HCT116 (cell line): ENCODE data around the gene GPALPP1. TPM values are rescaled to one million over a fixed set of nuclear protein-coding genes. Genes with fewer than 3 reads are reported as not detected.

ENCODE experiments used
- ATAC-seq: fragments of 200-7000 bp; cut with Tn5 transposase; 2 replicates; pipeline ENCODE4 v1.9.1; 2020; ENCODE audit warnings: mild to moderate bottlenecking, moderate library complexity
- BruUV-seq: library from RNA; stranded (reverse); fragments of 400-500 nt; replicated peaks from 2 replicates; lab custom pipeline; 2021; lab: Mats Ljungman, UMichigan
- CTCF ChIA-PET: fragments of 300-600 bp; sonication (Branson Sonifier 250); formaldehyde crosslinking; loops from one replicate; lab custom pipeline; 2021; ENCODE audit warnings: antibody characterized with exemption; lab: Charles Lee
- POLR2A ChIA-PET: fragments of 300-600, 350-600 bp; sonication (Branson Sonifier 250); formaldehyde crosslinking; loops from one replicate; lab custom pipeline; 2021; ENCODE audit warnings: antibody characterized with exemption; lab: Charles Lee
- RAD21 ChIA-PET, 2 experiments: fragments of 300-600 bp; sonication (Branson Sonifier 250); formaldehyde crosslinking; loops; one replicate each; lab custom pipeline; 2023; ENCODE audit warnings: low total read pairs in 2 of 2; ENCODE audit not compliant: uncharacterized antibody in 2 of 2, unreplicated experiment in 2 of 2, low non-redundant PET in 1 of 2; lab: Charles Lee
- DNase-seq: peaks from one replicate; pipeline ENCODE4 v3.0.0-alpha.2; 2010; ENCODE audit warnings: low read depth, low spot score
- H2AFZ ChIP-seq: fragments of 200-600 bp; shearing (Covaris generic), sonication (generic); 2 replicates; pipeline ENCODE4 v1.6.1; 2017; ENCODE audit warnings: low read depth, mixed run types, mixed read lengths, antibody characterized with exemption, low read length; ENCODE audit not compliant: poor library complexity, severe bottlenecking
- H3K27ac ChIP-seq: 2 replicates; pipeline ENCODE4 v1.5.1; 2012; ENCODE audit warnings: low read depth, low read length
- H3K27me3 ChIP-seq: fragments of 200-600 bp; sonication (generic); 2 replicates; pipeline ENCODE4 v1.6.1; 2016; ENCODE audit warnings: mixed run types, low read length, mixed read lengths; ENCODE audit not compliant: insufficient read depth
- H3K36me3 ChIP-seq, 2 experiments: fragments of 200-500 bp in 1 of 2; fragments of 200-600 bp in 1 of 2; sonication (Bioruptor generic) in 1 of 2; sonication (generic) in 1 of 2; 2 replicates each; pipeline versions ENCODE4 v1.5.1 to v1.6.1; 2014 to 2016; ENCODE audit warnings: low read length in 2 of 2, inconsistent platforms in 1 of 2, mixed read lengths in 1 of 2, mixed run types in 1 of 2; ENCODE audit not compliant: insufficient read depth in 2 of 2, control insufficient read depth in 1 of 2
- H3K4me1 ChIP-seq, 2 experiments: fragments of 200-600 bp in 1 of 2; sonication (generic) in 1 of 2; 2 replicates each; pipeline versions ENCODE4 v1.5.1 to v1.6.1; 2012 to 2017; ENCODE audit warnings: low read length in 2 of 2, inconsistent platforms in 1 of 2, mild to moderate bottlenecking in 1 of 2, mixed read lengths in 1 of 2, mixed run types in 1 of 2, moderate library complexity in 1 of 2; ENCODE audit not compliant: insufficient read depth in 2 of 2, control insufficient read depth in 1 of 2
- H3K4me2 ChIP-seq: fragments of 200-600 bp; sonication (generic); 2 replicates; pipeline ENCODE4 v1.6.1; 2017; ENCODE audit warnings: mixed run types, low read length, mixed read lengths
- H3K4me3 ChIP-seq, 2 experiments: fragments of 200-600 bp in 1 of 2; sonication (generic) in 1 of 2; replicated peaks in 1 of 2; 2 replicates each; pipeline ENCODE4 v1.5.1; 2011 to 2016; ENCODE audit warnings: low read length in 2 of 2, control low read depth in 1 of 2, low read depth in 1 of 2, mild to moderate bottlenecking in 1 of 2, mixed read lengths in 1 of 2, mixed run types in 1 of 2
- H3K79me2 ChIP-seq: fragments of 200-600 bp; sonication (generic); 2 replicates; pipeline ENCODE4 v1.6.1; 2017; ENCODE audit warnings: mild to moderate bottlenecking, mixed run types, low read length, moderate library complexity, mixed read lengths; ENCODE audit not compliant: insufficient read depth
- H3K9ac ChIP-seq: fragments of 200-600 bp; sonication (generic); 2 replicates; pipeline ENCODE4 v1.6.1; 2016; ENCODE audit warnings: low read length, mixed read lengths
- H3K9me2 ChIP-seq: fragments of 200-600 bp; sonication (generic), shearing (Covaris generic); 2 replicates; pipeline ENCODE4 v1.6.1; 2017; ENCODE audit warnings: mixed run types, mild to moderate bottlenecking, moderate library complexity; ENCODE audit not compliant: insufficient read depth
- H3K9me3 ChIP-seq, 2 experiments: fragments of 200-500 bp in 1 of 2; fragments of 200-600 bp in 1 of 2; sonication (Bioruptor generic) in 1 of 2; sonication (generic) in 1 of 2; 2 replicates each; pipeline ENCODE4 v1.6.1; 2014 to 2017; ENCODE audit warnings: low read length in 2 of 2, mixed read lengths in 2 of 2, inconsistent platforms in 1 of 2, low read depth in 1 of 2, mild to moderate bottlenecking in 1 of 2, mixed run types in 1 of 2, moderate library complexity in 1 of 2; ENCODE audit not compliant: control insufficient read depth in 1 of 2, insufficient read depth in 1 of 2
- H4K20me1 ChIP-seq: fragments of 200-600 bp; sonication (generic), shearing (Covaris generic); 2 replicates; pipeline ENCODE4 v1.6.1; 2017; ENCODE audit warnings: mixed run types, mild to moderate bottlenecking, moderate library complexity; ENCODE audit not compliant: insufficient read depth
- CBX3 ChIP-seq: IDR thresholded peaks from 2 replicates; pipeline ENCODE4 v1.6.1; 2012; ENCODE audit warnings: low read depth
- CTCF ChIP-seq, 3 experiments: fragments of 200-600 bp in 1 of 3; sonication (generic) in 1 of 3; IDR thresholded peaks in 2 of 3; conservative IDR thresholded peaks in 1 of 3; 2 replicates each; pipeline ENCODE4 v1.5.1; 2012 to 2017; ENCODE audit warnings: low read depth in 2 of 3, low read length in 2 of 3, antibody characterized with exemption in 1 of 3, borderline replicate concordance in 1 of 3, control low read depth in 1 of 3, mild to moderate bottlenecking in 1 of 3, mixed read lengths in 1 of 3, mixed run types in 1 of 3, moderate library complexity in 1 of 3; ENCODE audit not compliant: insufficient read depth in 1 of 3
- EZH2phosphoT487 ChIP-seq: fragments of 200-600 bp; IDR thresholded peaks from 2 replicates; pipeline ENCODE4 v1.6.1; 2018; ENCODE audit warnings: antibody characterized with exemption, borderline replicate concordance
- FOSL1 ChIP-seq: IDR thresholded peaks from 2 replicates; pipeline ENCODE4 v1.6.1; 2012; ENCODE audit warnings: low read depth
- JUND ChIP-seq: IDR thresholded peaks from 2 replicates; pipeline ENCODE4 v1.6.1; 2012
- SP1 ChIP-seq: IDR thresholded peaks from 2 replicates; pipeline ENCODE4 v1.6.1; 2012; ENCODE audit warnings: low read depth
- SRF ChIP-seq: IDR thresholded peaks from 2 replicates; pipeline ENCODE4 v1.6.1; 2012; ENCODE audit warnings: low read depth
- ZNF274 ChIP-seq: fragments of 200-500 bp; sonication (Bioruptor generic); IDR thresholded peaks from 2 replicates; pipeline ENCODE4 v1.6.1; 2014; ENCODE audit warnings: mild to moderate bottlenecking, low read depth, low read length, inconsistent platforms
- intact Hi-C: fragments of 100-400 bp; cut with micrococcal nuclease; formaldehyde crosslinking; loops from 2 replicates; pipeline ENCODE4 v1.10.0; 2022
- total RNA-seq: library from RNA; stranded (reverse); gene quantifications from one replicate; pipeline ENCODE4 v1.2.1, GENCODE V29; 2021; ENCODE audit not compliant: unreplicated experiment

GPALPP1 gene
- total RNA-seq, 1 experiment from 2014 or later = 21.3 TPM

- Histone ChIP-seq H3K27me3 (no peaks in the 10 kb centered on the region), H3K4me1 (peaks cover 12 to 25% of the 10 kb centered on the region in 2 experiments), H3K9ac (no peak overlapping the region), H3K27ac (no peak overlapping the region), H2AFZ (no peak overlapping the region), H3K36me3 (no peaks in the 10 kb centered on the region), H3K9me2 (no peaks in the 10 kb centered on the region), H3K79me2 (no peaks in the 10 kb centered on the region), H3K9me3 (no peaks in the 10 kb centered on the region), H4K20me1 (no peaks in the 10 kb centered on the region), H3K4me3 (no peak overlapping the region), H3K4me2 (no peak overlapping the region)
- intact Hi-C loops = no loop called here
- ChIA-PET CTCF (no interaction called here), POLR2A (no interaction called here), RAD21 (no interaction called here)
- DNase-seq = no peak
- no peak for ATAC-seq
- TF ChIP-seq CTCF (IDR thresholded peaks at IDR 0.05 in 2 of 3, conservative IDR thresholded peaks at IDR 0.05 in 1 of 3; ENCODE audit: borderline replicate concordance in 1 of 3, insufficient read depth in 1 of 3, low read depth in 2 of 3, low read length in 2 of 3) (no peak), SRF (no peak), ZNF274 (no peak), CBX3 (no peak), SP1 (no peak), JUND (no peak), FOSL1 (no peak), EZH2phosphoT487 (no peak)
- BruUV-seq = no TSS peak
Observed at GRCh38 chr13:45051315-45051714, 62.0 kb downstream of the GPALPP1 start.
